ENCODE data around the gene CD27.

DNA sequence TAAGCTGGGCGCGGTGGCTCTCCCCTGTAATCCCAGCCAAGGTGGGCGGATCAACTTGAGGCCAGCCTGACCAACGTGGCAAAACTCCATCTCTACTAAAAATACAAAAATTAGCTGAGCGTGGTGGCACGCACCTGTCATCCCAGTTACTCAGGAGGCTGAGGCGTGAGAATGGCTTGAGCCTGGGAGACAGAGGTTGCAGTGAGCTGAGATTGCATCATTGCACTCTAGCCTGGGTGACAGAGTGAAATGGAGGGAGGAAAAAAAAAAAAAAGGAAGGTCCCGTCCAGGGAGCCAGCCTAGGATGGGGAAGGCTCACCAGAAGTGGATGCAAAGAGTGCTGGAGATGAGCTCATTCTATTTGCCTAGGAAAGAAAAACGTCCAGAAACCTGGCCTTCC lies 1.9 kb upstream of the CD27 start:
- TF ChIP-seq, protein P1, sequence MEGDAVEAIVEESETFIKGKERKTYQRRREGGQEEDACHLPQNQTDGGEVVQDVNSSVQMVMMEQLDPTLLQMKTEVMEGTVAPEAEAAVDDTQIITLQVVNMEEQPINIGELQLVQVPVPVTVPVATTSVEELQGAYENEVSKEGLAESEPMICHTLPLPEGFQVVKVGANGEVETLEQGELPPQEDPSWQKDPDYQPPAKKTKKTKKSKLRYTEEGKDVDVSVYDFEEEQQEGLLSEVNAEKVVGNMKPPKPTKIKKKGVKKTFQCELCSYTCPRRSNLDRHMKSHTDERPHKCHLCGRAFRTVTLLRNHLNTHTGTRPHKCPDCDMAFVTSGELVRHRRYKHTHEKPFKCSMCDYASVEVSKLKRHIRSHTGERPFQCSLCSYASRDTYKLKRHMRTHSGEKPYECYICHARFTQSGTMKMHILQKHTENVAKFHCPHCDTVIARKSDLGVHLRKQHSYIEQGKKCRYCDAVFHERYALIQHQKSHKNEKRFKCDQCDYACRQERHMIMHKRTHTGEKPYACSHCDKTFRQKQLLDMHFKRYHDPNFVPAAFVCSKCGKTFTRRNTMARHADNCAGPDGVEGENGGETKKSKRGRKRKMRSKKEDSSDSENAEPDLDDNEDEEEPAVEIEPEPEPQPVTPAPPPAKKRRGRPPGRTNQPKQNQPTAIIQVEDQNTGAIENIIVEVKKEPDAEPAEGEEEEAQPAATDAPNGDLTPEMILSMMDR (IDR thresholded peaks at IDR 0.05; ENCODE audit: insufficient read depth, low read length) = no peak
- TF ChIP-seq POLR2AphosphoS5 (IDR thresholded peaks at IDR 0.05; ENCODE audit: low read depth) = no peak
- TF ChIP-seq, protein P2, sequence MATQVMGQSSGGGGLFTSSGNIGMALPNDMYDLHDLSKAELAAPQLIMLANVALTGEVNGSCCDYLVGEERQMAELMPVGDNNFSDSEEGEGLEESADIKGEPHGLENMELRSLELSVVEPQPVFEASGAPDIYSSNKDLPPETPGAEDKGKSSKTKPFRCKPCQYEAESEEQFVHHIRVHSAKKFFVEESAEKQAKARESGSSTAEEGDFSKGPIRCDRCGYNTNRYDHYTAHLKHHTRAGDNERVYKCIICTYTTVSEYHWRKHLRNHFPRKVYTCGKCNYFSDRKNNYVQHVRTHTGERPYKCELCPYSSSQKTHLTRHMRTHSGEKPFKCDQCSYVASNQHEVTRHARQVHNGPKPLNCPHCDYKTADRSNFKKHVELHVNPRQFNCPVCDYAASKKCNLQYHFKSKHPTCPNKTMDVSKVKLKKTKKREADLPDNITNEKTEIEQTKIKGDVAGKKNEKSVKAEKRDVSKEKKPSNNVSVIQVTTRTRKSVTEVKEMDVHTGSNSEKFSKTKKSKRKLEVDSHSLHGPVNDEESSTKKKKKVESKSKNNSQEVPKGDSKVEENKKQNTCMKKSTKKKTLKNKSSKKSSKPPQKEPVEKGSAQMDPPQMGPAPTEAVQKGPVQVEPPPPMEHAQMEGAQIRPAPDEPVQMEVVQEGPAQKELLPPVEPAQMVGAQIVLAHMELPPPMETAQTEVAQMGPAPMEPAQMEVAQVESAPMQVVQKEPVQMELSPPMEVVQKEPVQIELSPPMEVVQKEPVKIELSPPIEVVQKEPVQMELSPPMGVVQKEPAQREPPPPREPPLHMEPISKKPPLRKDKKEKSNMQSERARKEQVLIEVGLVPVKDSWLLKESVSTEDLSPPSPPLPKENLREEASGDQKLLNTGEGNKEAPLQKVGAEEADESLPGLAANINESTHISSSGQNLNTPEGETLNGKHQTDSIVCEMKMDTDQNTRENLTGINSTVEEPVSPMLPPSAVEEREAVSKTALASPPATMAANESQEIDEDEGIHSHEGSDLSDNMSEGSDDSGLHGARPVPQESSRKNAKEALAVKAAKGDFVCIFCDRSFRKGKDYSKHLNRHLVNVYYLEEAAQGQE (IDR thresholded peaks at IDR 0.05; ENCODE audit: insufficient replicate concordance, low read depth) = no peak
- TF ChIP-seq SPI1 (IDR thresholded peaks at IDR 0.05; ENCODE audit: borderline replicate concordance, low read depth) = no peak

All from HL-60 (cell line).